ENCODE data around the gene GALNT10. TPM values are rescaled to one million over a fixed set of nuclear protein-coding genes. Genes with fewer than 3 reads are reported as not detected.

The GALNT10 gene
- total RNA-seq, 4 donors from 2014 or later = 5.6 to 22.9 (median 14.4) TPM

- Histone ChIP-seq H3K4me3 (no peak overlapping the region), H3K27me3 (no peaks in the 10 kb centered on the region), H3K27ac (no peak overlapping the region), H3K36me3 (no peaks in the 10 kb centered on the region), H3K4me1 (peaks cover 0 to 6% of the 10 kb centered on the region in 2 donors), H3K9me3 (no peaks in the 10 kb centered on the region)
- no peak for DNase-seq
- no peak for TF ChIP-seq POLR2A (IDR thresholded peaks at IDR 0.05)
- no peak for TF ChIP-seq CTCF (IDR thresholded peaks at IDR 0.05)
- intact Hi-C loops (cut with DNase I; ENCODE audit: low total_unique reads) = no loop called here
These were observed 172.9 kb downstream of the GALNT10 start for GRCh38 chr5:154363411-154363810.

GRCh38 chr5:154364771-154365170, 174.2 kb downstream of the GALNT10 start:
- H3K27ac ChIP-seq = no peak overlapping the region

GRCh38 chr5:154365823-154366222, 175.3 kb downstream of the GALNT10 start:
- no peak overlapping the region for H3K27ac ChIP-seq

More at GRCh38 chr5:154364771-154365170, 174.2 kb downstream of the GALNT10 start:
- Histone ChIP-seq H3K4me1 (no peaks in the 10 kb centered on the region), H3K9me3 (no peaks in the 10 kb centered on the region), H3K27me3 (no peaks in the 10 kb centered on the region), H3K4me3 (no peak overlapping the region), H3K36me3 (no peaks in the 10 kb centered on the region)
- intact Hi-C loops (cut with DNase I; ENCODE audit: low total_unique reads) = no loop called here
- DNase-seq = no peak
- TF ChIP-seq POLR2A (IDR thresholded peaks at IDR 0.05) (no peak), CTCF (IDR thresholded peaks at IDR 0.05) (no peak)

GRCh38 chr5:154366353-154366752, 175.8 kb downstream of the GALNT10 start:
- H3K36me3 ChIP-seq = no peaks in the 10 kb centered on the region
- no peak overlapping the region for H3K27ac ChIP-seq
- no peak overlapping the region for H3K4me3 ChIP-seq
- intact Hi-C loops (cut with DNase I; ENCODE audit: low total_unique reads) = no loop called here
- DNase-seq = no peak
- no peaks in the 10 kb centered on the region for H3K4me1 ChIP-seq
- TF ChIP-seq CTCF (IDR thresholded peaks at IDR 0.05) = no peak
- no peak for TF ChIP-seq POLR2A (IDR thresholded peaks at IDR 0.05)
- no peaks in the 10 kb centered on the region for H3K27me3 ChIP-seq
- H3K9me3 ChIP-seq = no peaks in the 10 kb centered on the region

More at GRCh38 chr5:154365823-154366222, 175.3 kb downstream of the GALNT10 start:
- H3K36me3 ChIP-seq = no peaks in the 10 kb centered on the region
- intact Hi-C loops (cut with DNase I; ENCODE audit: low total_unique reads) = no loop called here
- H3K4me1 ChIP-seq = no peaks in the 10 kb centered on the region
- TF ChIP-seq POLR2A (IDR thresholded peaks at IDR 0.05) (no peak), CTCF (IDR thresholded peaks at IDR 0.05) (no peak)
- no peaks in the 10 kb centered on the region for H3K9me3 ChIP-seq
- DNase-seq = no peak
- H3K27me3 ChIP-seq = no peaks in the 10 kb centered on the region
- no peak overlapping the region for H3K4me3 ChIP-seq

DNA sequence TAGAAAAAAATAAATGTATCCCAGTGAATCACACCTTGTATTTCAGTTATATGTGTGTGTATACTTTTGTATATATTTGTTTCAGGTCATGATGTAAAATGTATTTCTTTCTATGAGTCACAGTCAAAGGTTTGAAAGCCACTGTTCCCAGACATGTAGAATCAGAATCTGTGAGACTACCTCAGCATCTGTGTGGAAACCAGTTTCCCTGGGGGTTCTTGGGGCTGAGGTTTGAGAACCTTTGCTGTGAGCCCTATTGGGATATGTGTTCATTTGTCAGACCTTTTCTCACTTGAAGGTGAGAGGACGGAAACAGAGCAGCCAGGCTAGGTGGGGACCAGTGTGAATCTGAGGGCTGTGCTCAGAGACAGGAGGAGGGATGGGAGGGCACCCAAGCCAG, 176.6 kb downstream of the GALNT10 start:
- Histone ChIP-seq H3K9me3 (no peaks in the 10 kb centered on the region), H3K4me1 (no peaks in the 10 kb centered on the region), H3K4me3 (no peak overlapping the region), H3K36me3 (no peaks in the 10 kb centered on the region), H3K27ac (peak overlapping the region; percentile 27 to 28), H3K27me3 (no peaks in the 10 kb centered on the region)
- no peak for TF ChIP-seq POLR2A (IDR thresholded peaks at IDR 0.05)
- TF ChIP-seq CTCF (IDR thresholded peaks at IDR 0.05) = no peak
- intact Hi-C loops (cut with DNase I; ENCODE audit: low total_unique reads) = no loop called here
- no peak for DNase-seq

All from uterus (tissue), 4 donors.